ENCODE measurements around the gene NTHL1. TPM values are rescaled to one million over a fixed set of nuclear protein-coding genes. Genes with fewer than 3 reads are reported as not detected.

The NTHL1 gene
- total RNA-seq, 1 experiment from 2014 or later, result 52.0 TPM

- Histone ChIP-seq H3K56ac (ENCODE audit: insufficient read length, low read depth, low read length) (no peak overlapping the region), H3T11ph (ENCODE audit: low read length) (no peak overlapping the region), H3K79me1 (ENCODE audit: insufficient read depth, low read depth, low read length, poor library complexity, severe bottlenecking) (no peaks in the 10 kb centered on the region), H2BK5ac (ENCODE audit: insufficient read length, low read length) (no peak overlapping the region), H3K18ac (ENCODE audit: insufficient read length, low read depth, low read length) (no peak overlapping the region), H3K23me2 (ENCODE audit: insufficient read length, low read depth, low read length, poor library complexity, severe bottlenecking) (peaks cover 18% of the 10 kb centered on the region), H4K8ac (replicated peaks; ENCODE audit: insufficient read length, low read depth, low read length) (no peak overlapping the region), H3K23ac (ENCODE audit: insufficient read length, low read depth, low read length) (no peak overlapping the region), H3K9me3 (ENCODE audit: control insufficient read depth, low read depth, low read length) (no peaks in the 10 kb centered on the region), H2BK120ac (ENCODE audit: low read depth, low read length, poor library complexity, severe bottlenecking) (no peak overlapping the region), H4K5ac (ENCODE audit: insufficient read length, low read depth, low read length) (no peak overlapping the region), H2AFZ (ENCODE audit: low read length) (no peak overlapping the region), H3K79me2 (ENCODE audit: insufficient read depth, low read length) (no peaks in the 10 kb centered on the region), H4K91ac (ENCODE audit: insufficient read length, low read depth, low read length) (no peak overlapping the region), H4K20me1 (ENCODE audit: control insufficient read depth, insufficient read depth, insufficient read length) (no peaks in the 10 kb centered on the region), H2BK12ac (ENCODE audit: insufficient read length, low read depth, low read length) (no peak overlapping the region), H3K4me1 (ENCODE audit: insufficient read depth, low read length) (no peaks in the 10 kb centered on the region; the same call in 1 of the 2 replicates), H3K27ac (ENCODE audit: insufficient read length, low read depth, low read length) (no peak overlapping the region), H3K4ac (ENCODE audit: low read depth, low read length) (no peak overlapping the region), H3K14ac (ENCODE audit: insufficient read depth, low read length) (no peak overlapping the region), H2BK20ac (ENCODE audit: low read depth, low read length, poor library complexity, severe bottlenecking) (no peak overlapping the region), H2BK15ac (ENCODE audit: low read depth, low read length) (no peak overlapping the region), H2AK5ac (ENCODE audit: insufficient read length, low read length) (no peak overlapping the region), H3K9ac (ENCODE audit: extremely low read depth, insufficient read length, low read length) (no peak overlapping the region), H3K27me3 (ENCODE audit: insufficient read depth, low read length) (peaks cover 11% of the 10 kb centered on the region; the same call in 1 of the 2 replicates), H3K4me2 (ENCODE audit: insufficient read depth, insufficient read length, low read length) (no peak overlapping the region)
- Mint-ChIP-seq H3K4me1 (peaks cover 14 to 16% of the 10 kb centered on the region in 2 experiments), H3K27me3 (ENCODE audit: low read depth) (peaks cover 31% of the 10 kb centered on the region), H3K4me3 (peak overlapping the region in 1 of 2 experiments; percentile 68; a peak in 2 of 5 replicates), H3K27ac (no peak overlapping the region), H3K36me3 (ENCODE audit: insufficient read depth in 1 of 3, low read depth in 3 of 3) (peaks cover 5 to 17% (median 17%) of the 10 kb centered on the region in 3 experiments; a peak in 6 of 7 replicates), H3K9me3 (no peaks in the 10 kb centered on the region; a peak in 1 of 5 replicates)
- DNase-seq, result no peak
- TF ChIP-seq CTCF (conservative IDR thresholded peaks at IDR 0.05), result no peak
- no CpG with 5 or more reads among the region's 2 CpGs for WGBS (ENCODE audit: extremely low coverage, insufficient read length, low lambda C conversion rate)
Measured at GRCh38 chr16:1993731-1994131, 53.9 kb downstream of the NTHL1 start.
